Astrocyte of the cerebellum (primary cell): ENCODE measurements around the gene RASA3.
"Not testable (repeated sequence)": the region's sequence is repeated elsewhere in the genome, so short reads cannot be mapped to it uniquely, and the experiment has no call there.

Experiments used
- DNase-seq: peaks from one replicate; pipeline ENCODE4 v3.0.0-alpha.2; 2011; ENCODE audit warnings: low read depth
- H3K4me3 ChIP-seq: 2 replicates; pipeline ENCODE4 v1.5.1; 2011; ENCODE audit warnings: mild to moderate bottlenecking, low read depth, low read length, moderate library complexity
- CTCF ChIP-seq: IDR thresholded peaks from 2 replicates; pipeline ENCODE4 v1.5.1; 2012; ENCODE audit warnings: low read length, low read depth, moderate library complexity, mild to moderate bottlenecking; ENCODE audit errors: missing control alignments
- in situ Hi-C: cut with HindIII; loops from 2 replicates; pipeline ENCODE4 v1.10.0; 2017; ENCODE audit warnings: low sequenced_read_pairs

RASA3 gene

GRCh38 chr13:114134111-114134943 is 1.9 kb upstream of the RASA3 start:
- TF ChIP-seq CTCF: no peak
- no peak for DNase-seq
- in situ Hi-C loops: no loop called here
- no peak overlapping the region for H3K4me3 ChIP-seq

GRCh38 chr13:114133552-114133951 is 1.1 kb upstream of the RASA3 start:
- DNase-seq, H3K4me3 ChIP-seq, in situ Hi-C loops: not testable (repeated sequence)

- H3K4me3 ChIP-seq, in situ Hi-C loops, DNase-seq: not testable (repeated sequence)
These were observed 703 bp upstream of the RASA3 start for GRCh38 chr13:114133126-114133525.

- peak overlapping the region; percentile 98 for H3K4me3 ChIP-seq
- TF ChIP-seq CTCF: no peak
- DNase-seq: no peak
- in situ Hi-C loops: no loop called here
These were observed 622 bp downstream of the RASA3 start for GRCh38 chr13:114131583-114132418.

- in situ Hi-C loops: no loop called here
These were observed 1.4 kb downstream of the RASA3 start for GRCh38 chr13:114130837-114131582.

GRCh38 chr13:114130131-114130836 is 2.1 kb downstream of the RASA3 start:
- no peak for DNase-seq
- no peak for TF ChIP-seq CTCF
- in situ Hi-C loops: no loop called here
- peak overlapping the region; percentile 98 for H3K4me3 ChIP-seq

More at GRCh38 chr13:114130837-114131582, 1.4 kb downstream of the RASA3 start:
- DNase-seq: peak; percentile 85
- peak overlapping the region; percentile 98 for H3K4me3 ChIP-seq
- TF ChIP-seq CTCF: no peak

- H3K4me3 ChIP-seq: peak overlapping the region; percentile 98
- in situ Hi-C loops: no loop called here
- TF ChIP-seq CTCF: no peak
- DNase-seq: no peak
These were observed 2.8 kb downstream of the RASA3 start for GRCh38 chr13:114129649-114130062.
